ENCODE measurements around the gene GGCT. TPM values are rescaled to one million over a fixed set of nuclear protein-coding genes. Genes with fewer than 3 reads are reported as not detected.
A peak's percentile ranks its signal among the peaks of the same experiment; 100 is the strongest.

Gene GGCT
- polyA plus RNA-seq, 1 donor, result 33.4 TPM

- no peak for DNase-seq
Observed at GRCh38 chr7:30462179-30462578, 42.5 kb downstream of the GGCT start.

- no peak for DNase-seq
Observed at GRCh38 chr7:30460246-30460633, 44.4 kb downstream of the GGCT start.

- peak; percentile 73 for DNase-seq
Observed at GRCh38 chr7:30459591-30460245, 44.9 kb downstream of the GGCT start.

- no peak for DNase-seq
Observed at GRCh38 chr7:30458311-30458710, 46.3 kb downstream of the GGCT start.

- no peak for DNase-seq
Observed at GRCh38 chr7:30453921-30454320, 50.7 kb downstream of the GGCT start.

GRCh38 chr7:30453016-30453415 is 51.6 kb downstream of the GGCT start:
- DNase-seq, result no peak

GRCh38 chr7:30452280-30452930 is 52.2 kb downstream of the GGCT start:
- no peak for DNase-seq

GRCh38 chr7:30451539-30452279 is 52.9 kb downstream of the GGCT start:
- no peak for DNase-seq

- DNase-seq, result no peak
Observed at GRCh38 chr7:30450983-30451497, 53.6 kb downstream of the GGCT start.

GRCh38 chr7:30450240-30450982 is 54.2 kb downstream of the GGCT start:
- no peak for DNase-seq

GRCh38 chr7:30448461-30449189 is 56.0 kb downstream of the GGCT start:
- no peak for DNase-seq

- no peak for DNase-seq
Observed at GRCh38 chr7:30447466-30447865, 57.2 kb downstream of the GGCT start.

Other genes with a start within 250 kb of the GGCT start
- gene ZNRF2, start 220.2 kb downstream of the GGCT start, polyA plus RNA-seq (ENCODE audit: insufficient read length), result 12.5 TPM
- gene NOD1, start 26.0 kb downstream of the GGCT start, polyA plus RNA-seq (ENCODE audit: insufficient read length), result 20.9 TPM
- gene GARS1, start 90.0 kb upstream of the GGCT start, polyA plus RNA-seq (ENCODE audit: insufficient read length), result 56.7 TPM
- 1.9 TPM for gene CRHR2, start 177.6 kb upstream of the GGCT start, polyA plus RNA-seq (ENCODE audit: insufficient read length)
- gene INMT, start 247.3 kb upstream of the GGCT start, polyA plus RNA-seq (ENCODE audit: insufficient read length), result 11.9 TPM